Measurements from ENCODE around the gene FUT9.
"Not testable (repeated sequence)": the region's sequence is repeated elsewhere in the genome, so short reads cannot be mapped to it uniquely, and the experiment has no call there.

Gene FUT9

DNA sequence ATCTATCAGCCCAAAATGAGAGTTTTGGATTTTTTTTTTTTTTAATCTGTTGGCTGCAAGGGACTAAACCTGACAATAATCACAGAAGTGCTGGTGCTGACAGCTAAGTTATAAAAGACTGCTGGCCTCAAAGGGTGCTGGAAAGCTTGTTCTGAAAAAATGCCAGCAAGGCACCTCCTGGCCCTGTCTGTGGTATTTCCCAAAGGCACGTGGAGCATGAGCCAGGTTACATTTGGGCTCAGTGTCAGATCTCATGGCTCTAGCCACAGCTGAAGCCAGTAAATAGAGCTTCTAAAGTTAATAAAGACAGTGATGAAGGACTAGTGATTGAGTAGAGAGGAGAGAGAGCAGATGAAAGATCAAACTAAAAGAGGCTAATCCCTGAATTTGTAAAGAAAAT lies 178.9 kb downstream of the FUT9 start:
- no peak for DNase-seq

GRCh38 chr6:96195272-96195671 lies 179.5 kb downstream of the FUT9 start:
- no peak for DNase-seq

DNA sequence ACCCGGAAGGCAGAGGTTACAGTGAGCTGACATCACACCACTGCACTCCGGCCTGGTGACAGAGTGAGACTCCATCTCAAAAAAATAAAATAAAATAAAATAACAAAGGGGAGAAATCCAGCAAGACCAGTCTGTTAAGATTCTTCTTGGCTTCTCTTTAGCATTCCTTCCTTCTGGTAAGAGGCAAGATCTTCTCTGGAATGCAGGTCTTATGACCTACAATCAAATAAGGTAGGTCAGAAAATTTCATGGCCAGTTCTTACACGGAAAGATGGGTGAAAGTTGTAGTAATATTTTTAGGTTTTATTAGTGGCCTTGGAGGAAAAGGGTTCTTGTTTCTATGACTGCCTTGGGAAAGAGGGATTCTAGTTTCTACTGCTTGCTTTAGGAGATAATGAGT lies 180.9 kb downstream of the FUT9 start:
- no peak for DNase-seq

DNA sequence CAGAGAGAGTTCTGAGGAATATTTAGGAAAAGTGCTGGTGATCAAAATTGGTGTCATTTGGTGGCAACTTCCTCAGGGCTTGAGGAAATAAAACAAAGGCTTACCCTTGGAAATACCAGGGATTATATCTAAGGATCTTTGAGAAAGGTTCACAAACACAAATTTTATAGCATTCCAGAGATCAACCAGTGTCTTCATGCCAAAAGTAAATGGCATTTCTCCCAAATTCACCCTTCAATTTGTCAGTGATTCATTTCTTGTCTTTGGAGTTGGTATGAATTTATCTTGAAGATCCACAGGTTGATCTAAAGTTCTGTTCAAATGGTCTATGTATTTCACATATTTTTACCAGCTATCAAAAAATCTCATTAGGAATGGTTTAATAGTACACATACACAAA lies 181.5 kb downstream of the FUT9 start:
- no peak for DNase-seq

DNA sequence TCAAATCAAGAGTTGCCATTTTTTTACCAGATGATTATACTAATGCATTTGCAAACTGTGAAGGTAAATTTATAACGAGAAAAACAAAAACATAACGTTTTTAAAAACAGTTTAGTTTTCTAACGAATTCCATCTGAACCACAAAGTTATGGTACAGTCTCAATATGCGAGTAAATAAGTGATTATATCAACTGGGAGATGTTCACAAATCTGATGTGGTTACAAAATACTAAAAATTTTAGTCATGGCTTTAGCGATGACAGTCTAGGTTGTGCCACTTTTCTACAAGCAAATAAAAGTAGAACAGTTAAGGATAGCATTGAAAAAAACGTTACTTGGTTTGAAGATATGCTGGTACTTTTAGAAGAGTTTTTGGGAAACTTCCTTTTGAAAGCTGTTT lies 186.8 kb downstream of the FUT9 start:
- DNase-seq = no peak

- DNase-seq = no peak
Observed at GRCh38 chr6:96211341-96211740, 195.6 kb downstream of the FUT9 start.

DNA sequence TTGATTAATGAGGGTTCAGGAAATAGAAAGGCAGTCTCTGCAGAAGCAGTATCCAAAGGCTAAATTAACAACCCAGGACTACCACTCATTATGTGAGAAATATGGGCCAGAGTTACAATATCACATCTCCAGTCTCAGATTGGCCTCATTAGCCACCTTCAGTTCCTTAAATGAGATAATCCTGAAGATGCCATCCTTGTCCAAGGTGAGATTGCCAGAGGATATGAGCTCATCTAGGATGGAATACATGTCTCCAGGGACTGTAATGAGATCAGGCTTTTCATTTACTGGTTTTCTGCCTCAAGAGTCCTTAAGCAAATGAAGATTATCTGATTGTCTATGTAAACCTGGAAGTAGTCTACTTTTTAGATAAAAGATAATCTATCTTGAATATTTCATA lies 196.3 kb downstream of the FUT9 start:
- no peak for DNase-seq

DNA sequence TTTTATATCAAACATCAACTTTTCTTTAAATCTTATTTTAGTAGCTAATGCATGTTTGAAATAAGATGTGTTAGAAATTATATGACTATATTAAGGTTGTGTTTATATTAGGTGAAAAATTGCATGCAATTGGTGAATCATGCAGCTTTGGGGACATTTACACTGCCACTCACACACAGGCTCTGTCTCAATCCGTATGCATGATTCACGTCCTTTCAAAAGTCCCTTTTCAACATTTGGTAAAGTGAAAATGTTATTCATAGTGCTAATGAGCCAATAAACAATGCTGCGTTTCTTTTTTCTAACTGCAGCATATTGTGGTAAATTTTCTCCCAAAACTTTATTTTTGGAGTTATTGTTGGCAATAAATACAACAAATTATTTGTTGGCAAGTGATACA lies 198.0 kb downstream of the FUT9 start:
- no peak for DNase-seq

- no peak for DNase-seq
Observed at GRCh38 chr6:96223695-96224094, 207.9 kb downstream of the FUT9 start.

DNA sequence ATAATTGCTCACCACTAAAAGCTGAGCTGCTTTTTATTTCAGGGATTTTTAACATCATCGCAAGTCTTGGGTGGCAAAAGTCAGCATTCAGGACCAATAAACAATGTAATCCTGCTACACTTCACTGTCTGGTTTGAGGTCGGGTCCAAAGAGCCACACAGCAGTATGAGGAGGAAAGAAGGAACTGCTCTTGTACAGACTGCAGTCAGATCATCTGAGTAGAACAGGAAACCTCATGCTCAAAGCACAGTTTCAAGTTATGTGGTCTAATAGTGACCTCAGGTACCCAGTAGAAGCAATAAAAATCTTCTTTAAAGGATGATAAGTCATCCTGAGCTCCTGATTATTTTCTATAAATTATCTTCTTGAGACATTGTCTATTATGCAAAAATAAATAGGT lies 211.4 kb downstream of the FUT9 start:
- DNase-seq = no peak

DNA sequence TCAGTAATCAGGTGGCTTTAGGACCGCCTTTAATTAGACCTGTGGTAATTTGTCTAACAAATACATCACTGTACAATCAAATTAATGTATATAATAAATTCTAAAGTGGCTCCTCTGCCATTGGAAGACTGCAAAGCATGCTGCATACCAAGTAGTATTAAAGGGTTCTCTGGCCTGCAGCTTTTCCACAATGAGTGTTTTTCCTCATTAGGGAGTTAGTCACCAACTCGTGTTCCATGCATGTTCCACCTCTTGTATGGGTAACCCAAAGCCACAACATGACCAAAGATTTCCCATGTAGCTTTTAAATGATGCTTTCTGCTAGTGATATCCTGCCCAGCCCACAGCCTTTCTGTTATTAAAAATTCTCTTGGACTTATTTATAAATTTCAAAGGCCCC lies 218.7 kb downstream of the FUT9 start:
- DNase-seq = no peak

DNA sequence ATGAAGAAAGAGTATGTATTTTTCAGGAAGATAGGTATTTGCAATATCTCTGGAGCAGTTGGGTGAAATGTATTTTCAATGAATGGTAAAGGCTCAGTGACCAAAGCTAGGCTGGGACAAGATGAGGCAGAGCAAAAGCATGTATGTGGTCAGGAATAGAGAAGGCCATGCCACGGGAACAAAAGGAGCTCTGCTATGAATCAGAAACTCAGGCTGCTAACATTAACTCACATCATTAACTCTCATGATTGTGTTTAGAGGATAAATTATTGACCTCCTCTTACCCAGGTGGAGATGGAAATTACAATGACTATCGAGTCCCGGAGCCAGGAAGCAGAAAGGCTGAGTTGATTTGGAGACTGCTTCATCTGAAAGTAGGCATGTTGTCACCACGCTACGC lies 220.2 kb downstream of the FUT9 start:
- no peak for DNase-seq

GRCh38 chr6:96236471-96236870 lies 220.7 kb downstream of the FUT9 start:
- DNase-seq = no peak

GRCh38 chr6:96237638-96238347 lies 222.0 kb downstream of the FUT9 start:
- DNase-seq = no peak

GRCh38 chr6:96246563-96246962 lies 230.8 kb downstream of the FUT9 start:
- no peak for DNase-seq

GRCh38 chr6:96249755-96250154 lies 234.0 kb downstream of the FUT9 start:
- DNase-seq = no peak

DNA sequence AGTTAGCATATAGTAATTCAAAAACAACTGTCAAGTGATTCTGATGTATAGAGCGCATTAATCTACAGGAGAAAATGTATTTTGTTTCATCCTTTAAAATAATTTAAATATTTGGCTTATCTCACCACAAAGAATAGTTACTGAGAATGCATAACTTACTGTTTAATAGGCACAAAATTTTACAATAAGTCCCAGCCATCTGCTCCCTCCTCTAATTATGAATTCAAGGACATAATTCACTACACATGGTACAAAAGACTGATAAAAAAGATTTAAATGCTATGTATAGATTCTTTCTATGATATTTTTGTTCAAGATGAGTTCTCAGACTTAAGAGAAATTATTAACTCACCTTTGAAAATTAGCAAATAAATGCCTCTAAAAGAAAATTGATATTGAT lies 242.0 kb downstream of the FUT9 start:
- DNase-seq = no peak

DNA sequence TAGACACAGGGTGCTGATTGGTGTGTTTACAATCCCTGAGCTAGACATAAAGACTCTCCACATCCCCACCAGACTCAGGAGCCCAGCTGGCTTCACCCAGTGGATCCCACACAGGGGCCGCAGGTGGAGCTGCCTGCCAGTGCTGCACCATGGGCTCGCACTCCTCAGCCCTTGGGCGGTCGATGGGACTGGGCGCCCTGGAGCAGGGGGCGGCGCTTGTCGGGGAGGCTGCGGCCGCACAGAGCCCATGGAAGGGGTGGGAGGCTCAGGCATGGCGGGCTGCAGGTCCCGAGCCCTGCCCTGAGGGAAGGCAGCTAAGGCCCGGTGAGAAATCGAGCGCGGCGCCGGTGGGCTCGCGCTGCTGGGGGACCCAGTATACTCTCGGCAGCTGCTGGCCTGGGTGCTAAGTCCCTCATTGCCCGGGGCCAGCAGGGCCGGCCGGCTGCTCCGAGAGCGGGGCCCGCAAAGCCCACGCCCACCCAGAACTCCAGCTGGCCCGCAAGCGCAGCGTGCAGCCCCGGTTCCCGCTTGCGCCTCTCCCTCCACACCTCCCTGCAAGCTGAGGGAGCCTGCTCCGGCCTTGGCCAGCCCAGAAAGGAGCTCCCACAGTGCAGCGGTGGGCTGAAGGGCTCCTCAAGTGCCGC lies 245.1 kb downstream of the FUT9 start:
- DNase-seq = not testable (repeated sequence)

Data from CD4-positive, alpha-beta T cell treated with Interleukin-6 for 4 hours (primary cell).